Upper lobe of right lung (tissue), 1 donor: Measurements from ENCODE around the gene ITGB3BP. TPM values are rescaled to one million over a fixed set of nuclear protein-coding genes. Genes with fewer than 3 reads are reported as not detected.
A peak's percentile ranks its signal among the peaks of the same experiment; 100 is the strongest.

Experiments
- ATAC-seq: fragments of 200-7000 bp; cut with Tn5 transposase; one replicate; pipeline ENCODE4 v1.9.1; 2020; ENCODE audit warnings: mild to moderate bottlenecking, moderate library complexity
- DNase-seq: peaks from one replicate; pipeline ENCODE4 v3.0.0-alpha.2; 2020
- H3K27ac ChIP-seq: fragments of 200-600 bp; one replicate; pipeline ENCODE4 v1.8.0; 2022
- H3K27me3 ChIP-seq: fragments of 200-600 bp; one replicate; pipeline ENCODE4 v1.8.0; 2022; ENCODE audit warnings: mild to moderate bottlenecking
- H3K36me3 ChIP-seq: fragments of 200-600 bp; one replicate; pipeline ENCODE4 v1.8.0; 2022
- H3K4me1 ChIP-seq: fragments of 200-600 bp; one replicate; pipeline ENCODE4 v1.8.0; 2022
- H3K4me3 ChIP-seq: fragments of 200-600 bp; one replicate; pipeline ENCODE4 v1.8.0; 2022; ENCODE audit warnings: mild to moderate bottlenecking
- H3K9me3 ChIP-seq: fragments of 200-600 bp; one replicate; pipeline ENCODE4 v1.8.0; 2022
- intact Hi-C: fragments of 100-400 bp; cut with DNase I; formaldehyde crosslinking; loops from one replicate; pipeline ENCODE4 v1.11.0; 2022
- total RNA-seq: library from RNA; stranded (reverse); fragmentation: NEBNext Ultra II Directional; extraction: Animal tissue kit (Norgen Biotek cat#: 25700); gene quantifications from one replicate; pipeline ENCODE4 v1.2.1, GENCODE V29; 2021
- TF ChIP-seq, protein P1 (sequence below): fragments of 200-600 bp; IDR thresholded peaks from one replicate; pipeline ENCODE4 v1.8.0; 2022; ENCODE audit warnings: antibody characterized with exemption
- donor health status: DM: no; HTN: yes; CAD: no; lungs with severe emphysema.

The ITGB3BP gene
- total RNA-seq, 1 donor from 2014 or later = 18.5 TPM

DNA sequence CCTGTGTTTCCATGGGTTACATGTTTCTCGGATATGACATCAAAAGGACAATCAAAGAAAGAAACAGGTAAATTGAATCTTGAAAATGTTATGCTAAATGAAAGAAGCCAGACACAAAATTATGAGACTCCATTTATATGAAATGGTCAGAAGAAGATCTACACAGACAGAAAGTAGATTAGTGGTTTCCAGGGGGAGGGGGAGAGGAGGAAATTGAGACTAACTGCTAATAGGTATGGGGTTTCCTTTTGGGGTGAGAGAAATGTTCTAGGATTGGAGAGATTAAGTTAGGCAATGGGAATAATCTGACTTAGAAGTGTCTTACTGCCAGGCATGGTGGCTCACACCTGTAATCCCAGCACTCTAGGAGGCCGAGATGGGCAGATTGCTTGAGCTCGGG is 21.8 kb downstream of the ITGB3BP start:
- no peaks in the 10 kb centered on the region for H3K36me3 ChIP-seq
- H3K27ac ChIP-seq = no peak overlapping the region
- H3K4me3 ChIP-seq = no peak overlapping the region
- DNase-seq = no peak
- TF ChIP-seq, protein P1, sequence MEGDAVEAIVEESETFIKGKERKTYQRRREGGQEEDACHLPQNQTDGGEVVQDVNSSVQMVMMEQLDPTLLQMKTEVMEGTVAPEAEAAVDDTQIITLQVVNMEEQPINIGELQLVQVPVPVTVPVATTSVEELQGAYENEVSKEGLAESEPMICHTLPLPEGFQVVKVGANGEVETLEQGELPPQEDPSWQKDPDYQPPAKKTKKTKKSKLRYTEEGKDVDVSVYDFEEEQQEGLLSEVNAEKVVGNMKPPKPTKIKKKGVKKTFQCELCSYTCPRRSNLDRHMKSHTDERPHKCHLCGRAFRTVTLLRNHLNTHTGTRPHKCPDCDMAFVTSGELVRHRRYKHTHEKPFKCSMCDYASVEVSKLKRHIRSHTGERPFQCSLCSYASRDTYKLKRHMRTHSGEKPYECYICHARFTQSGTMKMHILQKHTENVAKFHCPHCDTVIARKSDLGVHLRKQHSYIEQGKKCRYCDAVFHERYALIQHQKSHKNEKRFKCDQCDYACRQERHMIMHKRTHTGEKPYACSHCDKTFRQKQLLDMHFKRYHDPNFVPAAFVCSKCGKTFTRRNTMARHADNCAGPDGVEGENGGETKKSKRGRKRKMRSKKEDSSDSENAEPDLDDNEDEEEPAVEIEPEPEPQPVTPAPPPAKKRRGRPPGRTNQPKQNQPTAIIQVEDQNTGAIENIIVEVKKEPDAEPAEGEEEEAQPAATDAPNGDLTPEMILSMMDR = no peak
- no peaks in the 10 kb centered on the region for H3K27me3 ChIP-seq
- no peaks in the 10 kb centered on the region for H3K9me3 ChIP-seq
- no peak for ATAC-seq
- intact Hi-C loops = no loop called here
- H3K4me1 ChIP-seq = no peaks in the 10 kb centered on the region

DNA sequence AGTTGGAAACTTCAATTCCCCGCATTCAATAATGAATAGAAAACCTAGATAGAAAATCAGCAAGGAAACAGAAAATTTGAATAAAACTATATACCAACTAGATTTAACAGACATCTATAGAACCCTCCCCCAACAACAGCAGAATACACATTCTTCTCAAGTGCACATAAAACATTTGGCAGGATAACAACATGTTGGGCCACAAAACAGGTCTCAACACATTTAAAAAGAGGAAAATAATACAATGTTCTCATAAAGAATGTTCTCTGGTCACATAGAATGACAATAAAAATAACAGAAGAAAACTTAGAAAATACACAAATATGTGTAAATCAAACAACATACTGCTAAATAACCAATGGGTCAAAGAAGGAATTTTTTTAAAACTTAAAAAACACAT is 24.9 kb downstream of the ITGB3BP start:
- no peaks in the 10 kb centered on the region for H3K9me3 ChIP-seq
- H3K36me3 ChIP-seq = no peaks in the 10 kb centered on the region
- no peak for ATAC-seq
- H3K4me1 ChIP-seq = no peaks in the 10 kb centered on the region
- no peak overlapping the region for H3K27ac ChIP-seq
- no peak for DNase-seq
- no peaks in the 10 kb centered on the region for H3K27me3 ChIP-seq
- intact Hi-C loops = no loop called here
- TF ChIP-seq, protein P1 = no peak
- H3K4me3 ChIP-seq = no peak overlapping the region

- Histone ChIP-seq H3K36me3 (no peaks in the 10 kb centered on the region), H3K27me3 (no peaks in the 10 kb centered on the region), H3K4me3 (no peak overlapping the region), H3K9me3 (no peaks in the 10 kb centered on the region), H3K27ac (no peak overlapping the region), H3K4me1 (no peaks in the 10 kb centered on the region)
- intact Hi-C loops = no loop called here
- TF ChIP-seq, protein P1 = no peak
- DNase-seq = no peak
- ATAC-seq = no peak
Observed at GRCh38 chr1:63497577-63497976, 25.4 kb downstream of the ITGB3BP start.

DNA sequence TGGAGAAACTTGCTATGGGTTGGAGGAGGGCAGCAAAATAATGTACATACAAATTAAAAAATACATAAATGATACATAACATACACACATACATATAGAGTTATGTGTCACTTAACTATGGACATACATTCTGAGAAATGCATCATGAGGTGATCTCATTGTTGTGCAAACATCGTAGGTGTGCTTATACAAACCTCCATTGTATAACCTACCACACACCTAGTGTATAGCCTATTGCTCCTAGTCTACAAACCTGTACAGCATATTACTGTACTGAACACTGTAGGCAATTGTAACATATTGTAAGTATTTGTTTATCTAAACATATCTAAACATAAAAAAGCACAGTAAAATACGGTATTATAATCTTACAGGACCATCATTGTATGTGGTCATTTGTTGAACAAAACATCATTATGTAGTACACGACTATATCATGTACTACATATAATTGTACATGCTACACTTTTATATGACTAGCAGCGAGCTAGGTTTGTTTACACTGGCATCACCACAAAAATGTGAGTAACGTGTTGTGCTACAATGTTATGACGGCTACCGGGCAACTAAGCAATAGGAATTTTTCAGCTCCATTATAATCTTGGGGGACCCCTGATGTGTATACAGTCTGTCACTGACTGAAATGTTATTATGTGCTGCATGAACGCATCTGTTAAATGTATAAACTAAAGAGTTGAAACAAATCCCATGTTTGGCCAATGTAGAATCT is 35.5 kb downstream of the ITGB3BP start:
- TF ChIP-seq, protein P1 = no peak
- DNase-seq = no peak
- peak; percentile 57 for ATAC-seq
- H3K4me1 ChIP-seq = no peaks in the 10 kb centered on the region
- no peaks in the 10 kb centered on the region for H3K36me3 ChIP-seq
- no peak overlapping the region for H3K4me3 ChIP-seq
- H3K27ac ChIP-seq = no peak overlapping the region
- no peaks in the 10 kb centered on the region for H3K27me3 ChIP-seq
- no peaks in the 10 kb centered on the region for H3K9me3 ChIP-seq
- intact Hi-C loops = no loop called here

DNA sequence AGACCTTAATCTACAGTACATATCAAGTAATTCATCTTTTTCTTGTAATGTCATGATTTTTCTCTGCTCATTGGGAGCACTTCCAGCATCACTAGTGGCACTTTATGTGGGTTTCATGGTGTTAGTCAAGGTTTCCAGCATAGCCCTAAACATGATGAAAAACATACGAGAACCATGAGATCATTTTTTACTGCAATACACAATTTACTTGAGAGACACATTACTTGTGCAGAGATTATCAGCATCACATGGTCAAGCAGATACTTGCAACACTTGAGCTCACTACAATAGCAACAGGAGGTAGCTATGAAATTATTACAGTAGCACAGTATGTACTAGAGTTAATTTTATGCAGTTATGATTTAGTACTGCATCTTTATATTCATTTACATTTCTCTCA is 36.4 kb downstream of the ITGB3BP start:
- no peaks in the 10 kb centered on the region for H3K4me1 ChIP-seq
- intact Hi-C loops = no loop called here
- H3K36me3 ChIP-seq = no peaks in the 10 kb centered on the region
- no peaks in the 10 kb centered on the region for H3K27me3 ChIP-seq
- H3K4me3 ChIP-seq = no peak overlapping the region
- no peak overlapping the region for H3K27ac ChIP-seq
- ATAC-seq (no peak), DNase-seq (no peak)
- H3K9me3 ChIP-seq = no peaks in the 10 kb centered on the region
- TF ChIP-seq, protein P1 = no peak

- DNase-seq (no peak), ATAC-seq (no peak)
- TF ChIP-seq, protein P1 = no peak
- Histone ChIP-seq H3K36me3 (no peaks in the 10 kb centered on the region), H3K27me3 (no peaks in the 10 kb centered on the region), H3K9me3 (no peaks in the 10 kb centered on the region), H3K27ac (no peak overlapping the region), H3K4me1 (no peaks in the 10 kb centered on the region), H3K4me3 (no peak overlapping the region)
- intact Hi-C loops = no loop called here
Observed at GRCh38 chr1:63480057-63480456, 43.0 kb downstream of the ITGB3BP start.
